Activated naive CD4-positive, alpha-beta T cell treated with anti-CD3 and anti-CD28 coated beads for 36 hours (primary cell): ENCODE results near the gene POU2F1. TPM values are rescaled to one million over a fixed set of nuclear protein-coding genes. Genes with fewer than 3 reads are reported as not detected.

Source experiments
- CTCF ChIA-PET: fragments of 350-600 bp; sonication (Branson Sonifier 250); formaldehyde crosslinking; loops from one replicate; lab custom pipeline; 2021; ENCODE audit warnings: antibody characterized with exemption; lab: Charles Lee
- DNase-seq: peaks from one replicate; pipeline ENCODE4 v3.0.0-alpha.2; 2020
- H3K27ac Mint-ChIP-seq: one replicate; pipeline ENCODE4 v1.8.0; 2021; ENCODE audit warnings: mild to moderate bottlenecking, mixed read lengths
- H3K27me3 Mint-ChIP-seq: one replicate; pipeline ENCODE4 v1.8.0; 2021; ENCODE audit warnings: low read depth, mixed read lengths
- H3K36me3 Mint-ChIP-seq: one replicate; pipeline ENCODE4 v1.8.0; 2021; ENCODE audit warnings: low read depth, mixed read lengths
- H3K4me1 Mint-ChIP-seq: one replicate; pipeline ENCODE4 v1.8.0; 2021; ENCODE audit warnings: low read depth, mixed read lengths
- H3K4me3 Mint-ChIP-seq: one replicate; pipeline ENCODE4 v1.8.0; 2021; ENCODE audit warnings: mild to moderate bottlenecking, moderate library complexity, mixed read lengths
- H3K9me3 Mint-ChIP-seq: one replicate; pipeline ENCODE4 v1.8.0; 2021; ENCODE audit warnings: mixed read lengths
- intact Hi-C: fragments of 100-400 bp; cut with micrococcal nuclease; formaldehyde crosslinking; loops from one replicate; pipeline ENCODE4 v1.15.1; 2023
- total RNA-seq, 2 experiments: library from RNA; stranded (reverse); gene quantifications; one replicate each; pipeline ENCODE4 v1.2.3, GENCODE V29; 2021

The POU2F1 gene
- total RNA-seq, 2 experiments from 2014 or later = 17.6 to 19.4 TPM

DNA sequence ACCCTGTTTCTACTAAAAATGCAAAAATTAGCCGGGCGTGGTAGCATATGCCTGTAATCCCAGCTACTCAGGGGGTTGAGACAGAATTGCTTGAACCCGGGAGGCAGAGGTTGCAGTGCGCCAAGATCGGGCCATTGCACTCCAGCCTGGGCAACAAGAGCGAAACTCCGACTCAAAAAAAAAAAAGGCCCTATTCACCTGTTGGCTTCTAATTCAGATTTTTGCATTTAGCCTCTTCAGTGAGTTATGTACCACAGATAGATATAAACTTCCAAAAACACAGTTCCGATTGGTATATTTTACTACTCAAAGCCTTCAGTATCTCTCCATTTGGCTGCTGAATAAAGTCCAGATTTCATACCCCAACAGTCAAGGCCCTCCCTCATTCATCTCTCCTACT lies 42.7 kb downstream of the POU2F1 start:
- DNase-seq = no peak
- Mint-ChIP-seq H3K36me3 (no peaks in the 10 kb centered on the region), H3K27ac (no peak overlapping the region), H3K4me1 (peaks cover 18% of the 10 kb centered on the region), H3K4me3 (no peak overlapping the region), H3K27me3 (no peaks in the 10 kb centered on the region), H3K9me3 (no peaks in the 10 kb centered on the region)
- intact Hi-C loops = no loop called here
- CTCF ChIA-PET = interaction anchor here (0.6 to 2.0 kb wide), 5 partner anchors 9 to 271 kb away, joined by 3 to 8 read pairs (median 4); partner anchors contain the start of gene POU2F1

DNA sequence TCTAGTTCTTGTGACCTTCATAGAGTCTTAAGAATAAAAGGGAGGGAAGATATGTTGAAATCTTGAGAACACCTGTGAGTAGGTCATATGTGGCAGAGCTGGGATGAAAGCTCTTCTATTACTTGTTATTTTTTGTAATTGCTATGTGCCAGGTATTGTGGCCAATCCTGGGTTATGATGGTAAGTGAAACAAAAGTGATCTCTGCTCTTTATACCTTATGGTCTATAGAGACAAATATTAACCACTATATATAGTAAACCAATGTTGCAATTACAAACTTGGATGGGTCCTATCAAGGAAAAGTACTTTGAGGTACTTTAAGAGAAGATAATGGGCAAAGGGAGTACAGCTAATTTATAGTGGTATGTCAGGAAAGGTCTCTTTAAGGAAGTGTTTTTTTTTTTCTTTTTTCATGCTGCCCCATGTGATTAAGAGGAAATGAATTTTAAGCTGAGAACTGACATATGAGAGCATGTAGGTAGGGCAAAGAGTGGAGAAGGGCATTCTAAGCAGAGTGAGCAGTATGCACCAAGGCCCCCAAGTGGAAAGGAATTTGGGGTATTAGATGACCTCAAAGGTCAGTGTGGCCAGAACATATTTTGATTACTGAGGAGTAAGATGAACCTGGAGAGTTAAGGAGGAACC lies 43.3 kb downstream of the POU2F1 start:
- no peaks in the 10 kb centered on the region for H3K36me3 Mint-ChIP-seq
- no peak overlapping the region for H3K4me3 Mint-ChIP-seq

DNA sequence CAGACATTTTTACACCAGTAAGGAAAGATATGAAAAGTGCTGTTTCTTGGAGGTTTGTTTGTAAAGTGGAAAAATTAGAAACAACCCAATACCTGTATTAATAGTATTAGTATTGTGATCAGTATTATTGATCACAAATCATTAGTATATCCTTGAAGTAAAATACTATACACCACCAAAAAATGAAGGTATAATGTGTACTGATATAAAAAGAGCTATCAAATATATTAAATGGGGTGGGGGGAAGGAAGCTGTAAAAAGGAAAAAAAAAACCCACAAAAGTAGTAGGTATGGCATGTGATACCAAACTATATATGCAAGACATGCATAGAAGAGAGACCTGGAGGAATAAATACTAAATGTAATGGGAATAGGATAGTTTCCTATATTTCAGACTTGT lies 46.3 kb downstream of the POU2F1 start:
- Mint-ChIP-seq H3K4me1 (peaks cover 15% of the 10 kb centered on the region), H3K36me3 (no peaks in the 10 kb centered on the region), H3K27me3 (no peaks in the 10 kb centered on the region), H3K4me3 (no peak overlapping the region), H3K27ac (no peak overlapping the region), H3K9me3 (no peaks in the 10 kb centered on the region)
- intact Hi-C loops = loop anchor here (1.0 to 5.0 kb wide), 7 partner anchors 47 to 273 kb away; partner anchors contain the start of gene POU2F1
- no peak for DNase-seq
- CTCF ChIA-PET = interaction anchor here (0.5 to 6.7 kb wide), 31 partner anchors 13 to 1438 kb away, joined by 3 to 74 read pairs (median 4); partner anchors contain the start of genes CD247, CREG1 and POU2F1

More for the DNA sequence above, 43.3 kb downstream of the POU2F1 start:
- DNase-seq = no peak
- CTCF ChIA-PET = interaction anchor here (0.6 to 6.7 kb wide), 6 partner anchors 11 to 270 kb away, joined by 3 to 74 read pairs (median 4); no protein-coding TSS in a partner anchor
- no peaks in the 10 kb centered on the region for H3K27me3 Mint-ChIP-seq
- H3K9me3 Mint-ChIP-seq = no peaks in the 10 kb centered on the region
- H3K4me1 Mint-ChIP-seq = peaks cover 20% of the 10 kb centered on the region
- intact Hi-C loops = loop anchor here (1.0 kb wide), 1 partner anchor 42 kb away; no protein-coding TSS in a partner anchor
- no peak overlapping the region for H3K27ac Mint-ChIP-seq

DNA sequence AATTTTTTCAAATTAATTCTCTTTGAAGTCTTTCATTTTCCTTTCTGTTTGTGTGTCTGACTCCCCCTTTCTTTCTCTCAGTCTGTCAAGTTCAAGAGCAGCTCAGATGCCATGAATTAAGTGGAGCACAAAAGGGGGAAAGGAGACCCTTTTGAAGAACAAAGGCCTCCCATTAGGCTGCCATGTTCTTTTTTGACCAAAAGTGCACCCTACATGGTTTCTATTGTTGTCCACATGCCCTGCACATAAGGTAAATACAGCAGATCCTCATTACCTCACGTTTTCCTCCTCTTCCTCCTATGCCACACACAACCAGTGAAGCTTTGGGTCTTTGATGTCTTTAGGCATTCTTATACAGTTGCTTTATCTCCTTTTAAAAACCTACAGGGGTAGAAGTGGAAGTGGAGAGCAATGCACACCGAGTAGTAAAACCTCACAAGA lies 47.7 kb downstream of the POU2F1 start:
- no peaks in the 10 kb centered on the region for H3K27me3 Mint-ChIP-seq
- peaks cover 27% of the 10 kb centered on the region for H3K4me1 Mint-ChIP-seq
- no peak overlapping the region for H3K4me3 Mint-ChIP-seq
- intact Hi-C loops = loop anchor here (2.0 to 5.0 kb wide), 3 partner anchors 140 to 202 kb away; no protein-coding TSS in a partner anchor
- H3K27ac Mint-ChIP-seq = no peak overlapping the region
- H3K36me3 Mint-ChIP-seq = peaks cover 2% of the 10 kb centered on the region
- no peaks in the 10 kb centered on the region for H3K9me3 Mint-ChIP-seq
- DNase-seq = no peak
- CTCF ChIA-PET = interaction anchor here (0.6 to 6.7 kb wide), 31 partner anchors 10 to 362 kb away, joined by 3 to 74 read pairs (median 4); partner anchors contain the start of gene CD247

DNA sequence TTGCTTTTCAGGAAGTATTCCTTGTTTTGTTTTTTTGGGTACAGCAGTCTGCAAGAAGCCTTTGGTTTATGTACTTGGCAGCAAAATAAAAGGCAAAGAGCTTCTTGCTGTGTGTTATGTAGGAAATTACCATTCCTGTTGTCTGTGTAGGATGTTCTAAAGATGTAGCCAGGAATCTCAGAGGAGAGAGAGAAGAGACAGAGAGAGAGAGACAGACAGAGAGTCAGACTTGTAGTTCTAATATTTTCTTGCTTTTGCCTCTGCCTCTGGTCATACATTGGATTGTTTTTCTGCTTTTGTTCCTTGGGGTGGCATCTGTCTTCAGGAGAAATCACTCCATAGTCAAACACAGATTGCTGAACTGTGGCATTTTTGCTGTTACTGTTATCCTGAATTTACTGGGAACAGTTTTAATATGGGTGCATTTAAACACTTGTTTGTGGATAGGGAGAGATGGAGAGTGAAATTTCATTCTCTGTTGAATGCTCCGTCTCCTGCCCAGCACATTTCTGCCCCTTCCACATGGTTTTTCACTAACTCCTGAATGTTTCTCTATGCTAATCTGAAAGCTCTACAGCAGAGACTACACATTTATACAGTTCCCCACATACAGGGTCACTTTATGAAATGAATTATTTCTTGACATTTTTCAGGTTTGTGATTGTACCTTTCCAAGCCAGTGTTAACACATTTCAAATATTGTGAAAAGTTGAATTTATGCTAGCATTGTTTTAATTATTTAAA lies 49.8 kb downstream of the POU2F1 start:
- Mint-ChIP-seq H3K4me3 (no peak overlapping the region), H3K27ac (no peak overlapping the region), H3K4me1 (peaks cover 37% of the 10 kb centered on the region), H3K27me3 (no peaks in the 10 kb centered on the region), H3K9me3 (no peaks in the 10 kb centered on the region), H3K36me3 (peaks cover 2% of the 10 kb centered on the region)
- no peak for DNase-seq
- intact Hi-C loops = no loop called here
- CTCF ChIA-PET = interaction anchor here (0.9 to 6.7 kb wide), 4 partner anchors 10 to 263 kb away, joined by 3 to 74 read pairs (median 14); no protein-coding TSS in a partner anchor

DNA sequence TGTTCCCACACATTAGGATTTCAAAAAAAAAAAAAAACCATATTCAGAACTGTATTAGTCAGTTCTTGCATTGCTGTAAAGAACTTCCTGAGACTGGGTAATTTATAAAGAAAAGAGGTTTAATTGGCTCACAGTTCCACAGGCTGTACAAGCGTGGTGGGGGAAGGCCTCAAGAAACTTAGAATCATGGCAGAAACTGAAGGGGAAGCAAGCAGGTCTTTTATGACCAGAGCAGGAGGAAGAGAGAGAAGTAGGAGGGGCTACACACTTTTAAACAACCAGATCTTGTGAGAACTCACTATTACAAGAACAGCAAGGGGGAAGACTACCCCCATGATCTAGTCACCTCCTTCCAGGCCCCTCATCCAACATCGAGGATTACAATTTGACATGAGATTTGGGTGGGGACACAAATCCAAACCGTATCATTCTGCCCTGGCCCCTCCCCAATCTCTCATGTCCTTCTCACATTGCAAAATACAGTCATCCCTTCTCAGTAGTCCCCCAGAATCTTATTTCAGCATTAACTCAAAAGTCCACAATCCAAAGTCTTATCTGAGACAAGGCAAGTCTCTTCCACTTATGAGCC lies 51.8 kb downstream of the POU2F1 start:
- H3K27me3 Mint-ChIP-seq = no peaks in the 10 kb centered on the region
- intact Hi-C loops = no loop called here
- no peaks in the 10 kb centered on the region for H3K9me3 Mint-ChIP-seq
- CTCF ChIA-PET = interaction anchor here (1.2 to 1.3 kb wide), 2 partner anchors 11 to 261 kb away, joined by 3 read pairs; no protein-coding TSS in a partner anchor
- peak; percentile 16 for DNase-seq
- H3K4me1 Mint-ChIP-seq = peaks cover 52% of the 10 kb centered on the region
- H3K4me3 Mint-ChIP-seq = no peak overlapping the region
- H3K27ac Mint-ChIP-seq = no peak overlapping the region
- peaks cover 2% of the 10 kb centered on the region for H3K36me3 Mint-ChIP-seq

DNA sequence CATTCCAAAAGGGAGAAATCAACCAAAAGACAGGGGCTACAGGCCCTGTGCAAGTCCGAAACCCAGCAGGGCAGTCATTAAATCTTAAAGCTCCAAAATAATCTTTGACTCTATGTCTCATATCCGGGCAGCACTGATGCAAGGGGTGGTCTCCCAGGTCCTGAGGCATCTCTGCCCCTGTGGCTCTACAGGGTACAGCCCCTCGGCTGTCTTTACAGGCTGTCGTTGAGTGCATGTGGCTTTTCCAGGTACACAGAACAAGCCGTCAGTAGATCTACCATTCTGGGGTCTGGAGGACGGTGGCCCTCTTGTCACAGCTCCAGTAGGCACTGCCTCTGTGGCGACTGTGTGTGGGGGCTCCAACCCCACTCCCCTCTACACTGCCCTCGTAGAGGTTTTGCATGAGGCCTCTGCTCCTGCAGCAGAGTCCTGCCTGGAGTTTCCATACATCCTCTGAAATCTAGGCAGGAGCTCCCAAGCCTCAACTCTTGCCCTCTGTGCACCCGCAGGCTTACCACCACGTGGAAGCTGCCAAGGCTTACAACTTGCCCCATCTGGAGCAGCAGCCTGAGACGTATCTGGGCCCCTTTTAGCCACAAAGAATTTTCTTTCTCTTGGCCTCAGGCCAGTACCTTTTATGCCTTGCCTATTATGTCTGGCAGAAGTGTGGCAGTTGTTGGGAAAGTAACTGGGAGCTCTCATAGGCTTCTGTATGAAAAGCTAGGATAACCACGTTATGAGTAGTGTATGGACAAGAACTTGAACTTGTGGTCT lies 52.5 kb downstream of the POU2F1 start:
- CTCF ChIA-PET = interaction anchor here (1.0 to 1.3 kb wide), 2 partner anchors 24 to 261 kb away, joined by 3 to 4 read pairs; no protein-coding TSS in a partner anchor
- Mint-ChIP-seq H3K36me3 (peaks cover 2% of the 10 kb centered on the region), H3K4me3 (no peak overlapping the region), H3K27ac (no peak overlapping the region), H3K4me1 (peaks cover 54% of the 10 kb centered on the region), H3K27me3 (no peaks in the 10 kb centered on the region), H3K9me3 (no peaks in the 10 kb centered on the region)
- intact Hi-C loops = no loop called here
- no peak for DNase-seq

DNA sequence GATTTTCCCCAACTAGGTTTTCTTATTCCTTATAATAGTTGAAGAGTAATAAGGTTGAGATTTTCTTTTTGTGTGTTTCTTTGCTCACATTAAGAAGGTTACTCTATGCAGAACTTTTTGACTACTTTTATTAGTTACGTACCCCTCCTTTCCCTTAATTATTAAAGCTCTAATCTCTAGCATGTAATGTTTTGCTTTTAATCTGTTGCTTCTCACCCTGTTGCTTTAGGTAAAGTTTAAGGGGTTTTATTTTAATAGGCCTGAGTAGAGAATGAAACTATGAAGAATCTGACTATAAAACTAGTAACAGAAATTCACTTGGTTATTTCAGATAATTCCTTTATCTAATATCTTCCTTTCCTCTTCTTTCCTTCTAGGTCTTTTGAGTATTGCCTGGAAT lies 53.4 kb downstream of the POU2F1 start:
- no peak overlapping the region for H3K27ac Mint-ChIP-seq
- CTCF ChIA-PET = interaction anchor here (1.0 to 1.3 kb wide), 2 partner anchors 23 to 260 kb away, joined by 3 to 4 read pairs; no protein-coding TSS in a partner anchor
- intact Hi-C loops = no loop called here

DNA sequence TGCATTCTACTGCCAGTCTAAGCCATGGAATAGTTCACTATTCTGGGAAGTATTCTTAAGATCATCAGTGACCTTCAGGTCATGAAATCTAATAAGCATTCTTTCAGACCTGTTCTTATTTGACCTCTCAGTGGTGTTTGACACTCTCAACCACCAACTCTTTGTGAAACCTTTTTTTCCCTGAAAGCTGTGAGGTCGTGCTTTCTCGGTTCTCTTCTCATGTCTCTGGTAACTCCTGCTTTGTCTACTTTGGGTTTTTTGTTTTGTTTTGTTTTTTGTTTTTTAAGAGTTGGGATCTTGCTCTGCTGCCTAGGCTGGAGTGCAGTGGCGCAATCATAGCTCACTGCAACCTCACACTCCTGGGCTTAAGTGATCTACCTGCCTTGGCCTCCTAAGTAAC lies 56.3 kb downstream of the POU2F1 start:
- no peak overlapping the region for H3K4me3 Mint-ChIP-seq

More for the DNA sequence above, 53.4 kb downstream of the POU2F1 start:
- H3K27me3 Mint-ChIP-seq = no peaks in the 10 kb centered on the region
- H3K4me3 Mint-ChIP-seq = no peak overlapping the region
- DNase-seq = no peak
- peaks cover 2% of the 10 kb centered on the region for H3K36me3 Mint-ChIP-seq
- H3K4me1 Mint-ChIP-seq = peaks cover 50% of the 10 kb centered on the region
- H3K9me3 Mint-ChIP-seq = no peaks in the 10 kb centered on the region

DNA sequence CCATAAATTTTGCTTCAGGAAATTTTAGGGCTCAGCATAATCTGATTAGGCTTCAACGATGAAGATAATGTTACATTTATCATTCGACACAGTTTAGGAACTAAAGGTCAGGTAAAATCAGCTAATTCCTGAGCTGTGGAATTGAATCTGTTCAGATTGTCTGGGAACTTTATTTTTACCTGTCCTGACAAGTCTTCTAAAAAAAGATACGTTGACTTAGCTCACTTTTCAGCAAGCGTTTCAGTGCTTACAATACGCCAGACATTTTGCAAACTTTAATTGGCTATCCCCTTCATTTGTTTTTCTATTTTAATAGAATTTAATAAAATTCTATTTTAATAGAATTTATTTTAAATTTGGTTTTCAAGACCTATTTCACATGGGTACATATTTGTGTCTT lies 57.8 kb downstream of the POU2F1 start:
- H3K9me3 Mint-ChIP-seq = no peaks in the 10 kb centered on the region
- intact Hi-C loops = no loop called here
- H3K4me3 Mint-ChIP-seq = no peak overlapping the region
- CTCF ChIA-PET = no interaction called here
- H3K27me3 Mint-ChIP-seq = no peaks in the 10 kb centered on the region
- no peak overlapping the region for H3K27ac Mint-ChIP-seq
- DNase-seq = no peak
- peaks cover 50% of the 10 kb centered on the region for H3K4me1 Mint-ChIP-seq
- no peaks in the 10 kb centered on the region for H3K36me3 Mint-ChIP-seq

More for the DNA sequence above, 56.3 kb downstream of the POU2F1 start:
- CTCF ChIA-PET = interaction anchor here (0.7 to 1.4 kb wide), 2 partner anchors 258 to 1718 kb away, joined by 3 to 4 read pairs; no protein-coding TSS in a partner anchor
- peak; percentile 12 for DNase-seq
- peaks cover 59% of the 10 kb centered on the region for H3K4me1 Mint-ChIP-seq
- H3K9me3 Mint-ChIP-seq = no peaks in the 10 kb centered on the region
- H3K36me3 Mint-ChIP-seq = peaks cover 2% of the 10 kb centered on the region
- no peak overlapping the region for H3K27ac Mint-ChIP-seq
- intact Hi-C loops = no loop called here
- no peaks in the 10 kb centered on the region for H3K27me3 Mint-ChIP-seq

DNA sequence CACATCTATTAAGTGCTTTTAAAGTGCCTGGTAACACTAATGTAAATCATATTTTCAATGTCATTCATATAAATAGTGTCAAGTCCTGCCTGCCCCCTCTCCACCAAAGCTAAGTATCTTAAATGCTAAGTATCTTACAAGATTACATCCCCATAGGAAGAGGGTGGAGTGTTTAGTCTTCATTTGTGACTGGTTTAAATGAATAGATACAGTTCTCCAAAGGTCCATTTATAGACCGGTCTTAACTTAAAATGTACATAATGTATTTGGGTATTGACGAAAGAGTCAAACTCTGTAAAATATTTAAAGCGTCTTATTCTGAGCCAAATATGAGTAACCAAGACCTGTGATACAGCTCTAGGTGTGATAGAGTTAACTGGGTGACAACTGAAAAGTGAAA lies 60.2 kb downstream of the POU2F1 start:
- no peaks in the 10 kb centered on the region for H3K27me3 Mint-ChIP-seq
- intact Hi-C loops = no loop called here
- no peaks in the 10 kb centered on the region for H3K9me3 Mint-ChIP-seq
- H3K4me3 Mint-ChIP-seq = no peak overlapping the region
- H3K27ac Mint-ChIP-seq = no peak overlapping the region
- no peaks in the 10 kb centered on the region for H3K36me3 Mint-ChIP-seq
- CTCF ChIA-PET = interaction anchor here (0.6 to 2.3 kb wide), 2 partner anchors 13 to 372 kb away, joined by 3 to 10 read pairs; no protein-coding TSS in a partner anchor
- DNase-seq = no peak
- peaks cover 39% of the 10 kb centered on the region for H3K4me1 Mint-ChIP-seq
